GM18517 (cell line): Measurements from ENCODE around the gene LCN9.
"Not testable (repeated sequence)": the region's sequence is repeated elsewhere in the genome, so short reads cannot be mapped to it uniquely, and the experiment has no call there.

Experiments
- ATAC-seq: cut with Tn5 transposase; IDR thresholded peaks from one replicate; pipeline ENCODE4 v1.9.1; 2021; ENCODE audit warnings: mild to moderate bottlenecking, moderate library complexity; ENCODE audit not compliant: unreplicated experiment

The LCN9 gene

DNA sequence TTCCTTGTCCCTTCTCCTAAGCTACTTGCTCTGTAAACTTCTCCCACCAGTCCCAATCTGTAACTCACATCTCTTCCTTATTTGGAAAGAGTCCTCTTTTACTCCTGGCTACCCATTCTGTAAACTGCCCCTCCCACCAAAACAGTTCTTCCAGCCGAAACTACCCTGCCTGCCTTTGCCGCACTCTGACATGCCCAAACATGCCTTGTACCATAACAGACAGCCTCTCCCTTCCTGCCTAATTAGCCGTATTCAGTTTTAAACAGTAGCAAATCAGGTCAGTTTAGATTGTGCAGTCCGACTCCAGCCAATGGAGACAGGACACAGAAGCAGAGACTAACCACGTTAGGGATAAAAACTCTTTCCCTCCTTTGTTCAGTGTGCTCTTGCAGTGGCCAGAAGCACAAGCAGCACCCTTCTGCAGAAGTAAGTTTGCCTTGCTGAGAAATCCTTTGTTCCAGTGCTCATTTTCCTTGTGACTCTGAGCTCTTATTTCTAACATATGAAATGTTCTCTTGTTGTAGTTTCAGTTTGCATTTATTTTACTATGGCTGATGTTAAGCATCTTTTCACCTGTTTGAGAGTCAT is 18.4 kb upstream of the LCN9 start:
- ATAC-seq: no peak

DNA sequence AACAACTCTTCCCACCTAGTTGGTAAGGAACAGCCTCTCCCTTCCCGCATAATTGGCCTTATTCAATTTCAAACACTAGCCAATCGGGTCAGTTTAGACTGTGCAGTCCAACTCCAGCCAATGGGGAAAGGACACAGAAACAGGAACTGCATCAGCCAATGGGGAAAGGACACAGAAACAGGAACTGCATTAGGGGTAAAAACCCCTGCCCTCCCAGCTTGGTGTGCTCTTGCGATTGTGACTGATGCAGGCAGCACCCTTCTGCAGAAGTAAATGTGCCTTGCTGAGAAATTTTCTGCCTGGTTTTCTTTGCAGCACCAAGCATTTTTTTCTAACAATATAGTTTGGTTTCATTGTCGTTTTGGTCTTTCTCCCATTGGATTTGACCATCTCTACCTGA is 15.2 kb upstream of the LCN9 start:
- ATAC-seq: no peak

DNA sequence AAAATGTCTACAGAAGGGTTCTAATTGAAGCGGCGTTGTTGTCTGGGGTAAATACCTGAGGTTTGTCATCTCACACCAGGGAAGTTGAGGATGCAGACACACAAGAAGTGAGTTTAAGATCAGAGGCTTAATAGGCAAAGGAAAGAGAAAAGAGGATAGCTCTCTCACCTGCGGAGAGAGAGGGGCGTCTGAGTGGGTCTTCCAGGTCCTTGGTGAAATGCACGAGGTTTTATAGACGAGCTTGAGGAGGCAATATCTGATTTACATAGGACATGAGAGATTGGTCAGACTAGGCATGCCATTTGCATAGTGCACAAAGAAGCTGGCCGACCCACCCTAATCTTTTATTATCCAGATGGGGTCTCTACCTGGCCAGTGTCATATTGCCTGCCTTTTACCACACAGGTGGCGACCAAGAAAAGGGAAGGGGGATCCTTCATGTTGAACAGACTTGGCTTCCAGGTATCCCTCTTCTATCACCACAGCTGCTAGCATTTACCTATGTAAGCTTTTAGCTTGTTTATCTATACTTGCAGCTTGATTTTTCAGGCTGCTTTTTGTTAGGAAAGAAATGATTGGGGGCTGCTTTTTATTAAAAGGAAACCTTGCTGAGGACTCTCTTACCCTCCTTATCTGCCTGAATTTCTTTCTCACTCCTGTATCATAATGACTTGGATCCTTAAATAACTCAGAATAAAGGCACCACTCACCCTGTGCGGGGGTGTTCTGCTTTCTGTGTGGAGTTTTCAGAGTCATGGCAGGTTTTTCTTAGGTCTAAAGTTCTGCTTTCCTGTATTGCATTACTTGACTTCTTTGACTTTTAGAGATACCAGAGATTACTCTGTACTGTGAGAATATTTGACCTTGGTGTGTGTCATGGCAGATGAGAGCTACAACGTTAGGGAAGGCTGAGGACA is 14.4 kb upstream of the LCN9 start:
- no peak for ATAC-seq

DNA sequence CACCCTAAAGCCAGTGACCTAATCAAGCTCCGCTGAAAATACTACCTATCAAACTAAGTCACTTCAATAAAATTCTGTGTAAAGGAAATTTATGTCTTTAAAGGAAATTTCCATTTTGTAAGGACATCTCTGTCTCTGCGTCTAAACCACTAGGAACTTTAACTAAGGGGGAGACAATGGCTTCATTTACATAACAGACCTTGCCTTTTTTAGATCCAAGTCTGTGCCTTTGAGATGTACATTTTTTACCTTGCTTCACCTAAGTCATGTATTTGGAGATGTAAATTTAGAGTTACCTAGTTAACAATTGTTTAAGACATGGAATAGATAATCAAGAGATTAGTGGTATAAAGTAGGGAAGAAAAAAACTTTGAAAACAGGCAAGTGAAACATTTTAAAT is 13.6 kb upstream of the LCN9 start:
- ATAC-seq: no peak

DNA sequence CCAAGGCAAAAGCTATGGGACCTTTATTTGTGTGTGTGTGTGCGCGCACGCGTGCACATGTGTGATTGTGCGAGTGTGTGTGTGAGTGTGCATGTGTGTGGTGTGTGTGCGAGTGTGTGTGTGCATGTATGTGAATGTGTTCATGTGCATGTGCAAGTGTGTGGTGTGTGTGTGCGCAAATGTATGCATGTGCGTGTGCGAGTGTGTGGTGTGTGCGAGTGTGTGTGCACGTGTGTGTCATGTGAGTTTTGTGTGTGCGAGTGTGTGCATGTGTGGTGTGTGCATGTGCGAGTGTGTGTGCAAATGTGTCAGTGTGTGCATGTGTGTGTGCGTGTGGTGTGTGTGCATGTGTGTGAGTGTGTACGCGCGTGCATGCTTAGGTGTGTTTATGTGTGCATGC is 12.7 kb upstream of the LCN9 start:
- no peak for ATAC-seq

DNA sequence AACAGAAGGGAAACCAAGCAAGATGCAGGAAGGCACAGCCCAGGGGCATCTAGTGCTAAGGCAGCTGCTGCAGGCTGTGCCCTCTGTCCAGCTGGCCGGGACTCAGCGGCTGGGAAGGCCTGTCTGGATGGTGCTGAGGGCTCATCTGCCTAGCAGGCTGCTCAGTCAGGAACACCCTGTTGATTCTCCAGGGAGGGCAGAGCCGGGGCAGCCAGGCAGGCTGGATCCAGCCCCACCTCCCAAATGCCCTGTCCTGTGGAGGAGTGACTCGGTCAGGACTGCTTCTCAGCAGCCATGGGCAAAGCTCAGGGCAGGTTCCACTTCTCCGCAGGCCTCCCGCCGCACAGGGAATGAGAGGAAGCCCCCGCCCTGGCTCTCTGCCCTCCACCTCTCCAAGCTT is 7.8 kb upstream of the LCN9 start:
- no peak for ATAC-seq

DNA sequence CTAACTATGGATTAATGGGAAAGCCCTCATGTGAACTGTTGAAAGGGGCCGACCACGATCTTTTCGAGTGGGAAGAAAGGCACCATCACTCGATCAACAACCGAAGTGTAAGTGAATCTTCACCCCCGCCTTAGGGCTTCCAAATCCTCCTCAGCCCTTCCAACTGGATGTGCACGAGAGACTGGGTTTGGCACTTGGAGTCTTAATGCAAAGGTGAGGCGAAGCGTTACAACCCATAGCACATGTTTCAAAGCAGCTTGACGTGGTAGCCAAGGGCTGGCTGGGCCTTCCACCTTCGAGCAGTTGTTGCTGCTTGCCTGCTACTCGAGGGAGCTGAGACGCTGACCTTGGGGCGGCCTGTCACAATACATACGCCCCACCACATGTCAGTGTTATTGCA is 5.7 kb upstream of the LCN9 start:
- no peak for ATAC-seq

DNA sequence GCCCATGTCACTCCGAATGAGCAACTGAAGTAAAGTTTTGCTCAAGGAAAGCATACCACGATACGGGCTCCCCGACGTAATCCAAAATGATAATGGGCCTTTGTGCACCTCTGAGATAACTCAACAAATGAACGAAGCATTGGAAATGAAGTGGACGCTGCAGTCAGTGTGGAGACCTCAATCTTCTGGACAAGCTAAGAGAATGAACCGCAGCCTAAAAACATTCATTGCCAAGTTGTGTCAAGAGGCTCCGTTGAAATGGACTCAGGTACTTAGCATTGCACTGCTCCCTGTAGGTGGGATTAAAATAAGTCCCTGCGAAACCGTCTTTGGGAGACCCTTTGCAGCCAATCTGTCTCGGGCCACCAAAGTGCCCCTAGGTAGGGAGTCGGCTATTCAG is 3.9 kb upstream of the LCN9 start:
- no peak for ATAC-seq

DNA sequence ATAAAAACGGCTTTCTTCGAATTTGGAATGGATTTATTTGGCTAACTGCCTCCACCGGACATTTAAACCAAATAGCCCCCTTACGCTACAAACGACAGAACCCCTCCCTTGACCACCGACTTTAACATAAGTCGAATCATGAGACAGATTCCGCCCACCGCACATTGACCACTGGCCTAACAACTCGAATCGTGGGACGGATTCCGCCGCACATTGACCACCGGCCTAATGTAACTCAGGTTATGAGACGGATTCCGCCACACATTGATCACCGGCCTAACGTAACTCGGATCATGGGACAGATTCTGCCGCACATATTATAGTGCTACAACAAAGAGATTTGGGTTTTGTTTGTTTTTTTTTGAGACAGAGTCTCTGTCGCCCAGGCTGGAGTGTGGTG is 2.7 kb upstream of the LCN9 start:
- ATAC-seq: no peak

DNA sequence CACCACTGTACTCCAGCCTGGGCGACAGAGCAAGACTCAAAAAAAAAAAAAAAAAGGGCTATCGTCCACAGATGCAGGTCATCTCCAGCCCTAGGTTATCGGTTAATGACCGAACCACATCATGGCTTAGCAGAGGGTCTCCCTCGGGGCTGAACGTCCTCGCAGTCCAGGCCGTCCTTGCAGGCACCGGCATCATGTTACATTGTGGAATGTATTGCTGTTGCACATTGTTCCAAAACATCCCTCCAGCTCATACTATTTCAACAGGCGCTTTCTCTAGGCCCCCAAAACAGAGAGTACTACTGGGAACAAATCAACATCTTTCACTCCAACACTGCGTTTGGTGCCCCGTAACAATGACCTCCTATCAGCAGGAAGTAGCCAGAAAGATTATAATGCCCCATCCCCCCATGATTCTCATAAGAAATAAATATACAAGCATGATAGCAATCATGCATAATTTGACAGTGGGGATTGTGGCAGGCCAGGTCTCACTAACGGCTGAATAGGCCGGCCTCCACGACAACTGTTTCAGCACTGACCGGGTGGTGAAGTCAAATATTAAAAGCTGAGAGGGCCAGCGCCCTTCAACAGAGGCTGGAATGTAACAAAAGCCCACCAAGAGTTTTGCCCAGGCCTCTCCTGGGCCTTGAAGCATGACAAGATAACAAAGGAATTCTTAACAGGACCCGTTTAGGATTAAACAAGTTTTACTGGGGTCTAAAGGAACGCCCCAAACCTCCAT is 1.1 kb upstream of the LCN9 start:
- ATAC-seq: no peak

DNA sequence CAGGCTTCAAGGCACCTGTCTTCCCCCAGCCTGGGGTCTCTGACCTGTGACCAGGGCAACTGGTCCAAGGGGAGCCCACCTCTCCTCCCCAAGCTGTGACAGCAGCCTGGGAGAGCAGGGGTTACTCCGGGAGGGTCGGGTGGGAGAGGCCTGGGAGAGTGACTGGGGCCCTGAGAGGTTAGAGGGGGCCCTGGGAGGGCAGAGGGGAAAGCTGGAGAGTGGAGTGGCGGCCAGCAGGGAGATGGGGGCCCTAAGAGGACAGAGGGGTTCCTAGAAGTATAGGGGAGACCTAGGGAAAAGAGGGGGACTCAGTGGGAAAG is 302 bp downstream of the LCN9 start:
- ATAC-seq: no peak

DNA sequence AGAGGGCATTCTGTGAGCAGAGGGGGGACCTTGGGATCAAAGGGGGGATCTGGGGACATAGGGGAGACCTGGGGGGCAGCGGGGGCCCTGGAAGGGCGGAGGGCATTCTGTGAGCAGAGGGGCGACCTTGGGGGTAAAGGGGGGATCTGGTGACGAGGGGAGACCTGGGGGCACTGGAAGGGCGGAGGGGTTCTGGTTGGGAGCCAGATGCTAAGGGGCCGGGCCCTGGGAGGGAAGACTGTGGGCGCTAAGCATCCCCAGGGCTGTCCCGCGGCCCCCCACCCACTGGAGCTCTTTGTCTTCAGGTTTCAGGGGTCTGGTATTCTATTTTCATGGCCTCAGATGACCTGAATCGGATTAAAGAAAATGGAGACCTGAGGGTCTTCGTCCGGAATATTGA is 748 bp downstream of the LCN9 start:
- ATAC-seq: no peak

DNA sequence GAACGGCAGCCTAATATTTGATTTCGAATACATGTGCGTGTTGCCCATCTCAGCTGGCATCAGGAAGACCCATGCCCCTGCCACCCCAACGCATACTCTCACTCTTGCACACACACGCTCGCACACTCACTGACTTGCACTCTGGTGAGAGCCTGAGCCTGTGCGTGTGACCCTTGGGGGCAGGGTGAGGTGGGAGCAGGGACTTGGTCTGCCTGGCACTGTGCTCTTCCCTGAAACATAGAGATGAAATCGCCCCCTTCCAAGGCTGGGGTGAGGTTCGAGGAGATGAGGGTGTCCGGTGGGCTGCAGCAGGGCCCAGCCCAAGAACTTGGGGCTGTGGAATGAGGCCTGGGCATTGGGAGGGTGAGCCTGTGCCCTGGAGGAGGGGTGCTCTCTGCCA is 1.2 kb downstream of the LCN9 start:
- no peak for ATAC-seq

DNA sequence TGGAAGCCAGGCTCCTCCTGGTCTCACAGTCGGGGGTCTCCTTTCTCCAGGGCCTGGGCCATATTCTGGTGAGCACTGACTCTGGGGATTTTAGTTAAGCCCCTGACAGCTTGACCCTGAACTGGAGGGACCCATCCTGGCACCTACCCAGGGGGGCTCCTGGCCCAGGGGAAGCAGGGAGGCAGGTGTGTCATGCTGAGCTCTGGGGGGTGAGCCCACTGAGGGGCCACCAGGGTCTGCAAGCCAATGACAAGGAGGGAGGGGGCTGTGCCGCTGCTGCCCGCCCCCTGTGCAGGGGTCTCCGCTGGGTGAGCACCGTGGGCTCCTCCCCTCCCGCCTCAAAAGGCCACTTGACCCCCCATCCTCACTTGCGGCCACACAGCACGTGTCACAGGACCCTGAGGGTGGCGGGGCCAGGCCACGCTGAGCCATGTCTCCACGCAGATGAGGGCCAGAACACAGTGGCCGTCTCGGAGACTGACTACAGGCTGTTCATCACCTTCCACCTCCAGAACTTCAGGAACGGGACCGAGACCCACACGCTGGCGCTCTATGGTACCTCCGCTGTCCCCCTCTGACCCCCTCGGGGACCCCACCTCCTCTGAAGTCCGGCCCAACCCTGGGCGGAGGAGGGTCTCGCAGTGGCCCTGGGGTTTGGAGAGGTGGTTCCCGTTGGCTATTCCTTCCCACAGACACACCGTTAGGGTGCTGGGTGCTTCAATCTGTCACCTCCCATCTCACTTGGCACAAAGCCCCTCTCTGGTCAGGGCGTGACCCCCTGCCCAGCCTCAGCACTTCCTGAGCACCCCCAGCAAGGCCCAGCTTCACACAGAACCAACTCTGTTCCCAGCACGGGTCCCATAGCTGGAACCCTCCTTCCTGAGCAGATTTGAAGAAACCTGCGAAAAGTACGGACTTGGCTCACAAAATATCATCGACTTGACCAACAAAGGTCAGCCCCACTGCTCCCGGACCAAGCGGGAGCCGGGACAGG is 2.0 kb downstream of the LCN9 start:
- no peak for ATAC-seq

DNA sequence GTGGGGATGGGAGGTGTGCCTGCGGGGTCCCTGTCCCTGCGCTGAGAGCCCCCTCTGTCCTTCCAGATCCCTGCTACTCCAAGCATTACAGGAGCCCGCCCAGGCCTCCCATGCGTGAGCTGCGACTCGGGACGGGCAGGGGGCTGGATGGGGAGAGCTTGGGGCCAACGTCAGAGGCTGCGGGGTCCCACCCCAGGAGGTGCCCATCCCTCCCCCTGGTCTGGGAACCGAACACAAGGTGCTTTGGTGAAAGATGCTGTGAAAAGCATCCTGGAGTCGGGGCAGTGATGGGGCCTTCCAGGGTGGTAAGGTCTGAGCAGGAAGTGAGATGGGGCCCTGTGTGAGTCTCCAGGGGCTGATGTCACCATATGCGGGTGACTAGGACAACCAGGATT is 2.7 kb downstream of the LCN9 start:
- ATAC-seq: no peak

DNA sequence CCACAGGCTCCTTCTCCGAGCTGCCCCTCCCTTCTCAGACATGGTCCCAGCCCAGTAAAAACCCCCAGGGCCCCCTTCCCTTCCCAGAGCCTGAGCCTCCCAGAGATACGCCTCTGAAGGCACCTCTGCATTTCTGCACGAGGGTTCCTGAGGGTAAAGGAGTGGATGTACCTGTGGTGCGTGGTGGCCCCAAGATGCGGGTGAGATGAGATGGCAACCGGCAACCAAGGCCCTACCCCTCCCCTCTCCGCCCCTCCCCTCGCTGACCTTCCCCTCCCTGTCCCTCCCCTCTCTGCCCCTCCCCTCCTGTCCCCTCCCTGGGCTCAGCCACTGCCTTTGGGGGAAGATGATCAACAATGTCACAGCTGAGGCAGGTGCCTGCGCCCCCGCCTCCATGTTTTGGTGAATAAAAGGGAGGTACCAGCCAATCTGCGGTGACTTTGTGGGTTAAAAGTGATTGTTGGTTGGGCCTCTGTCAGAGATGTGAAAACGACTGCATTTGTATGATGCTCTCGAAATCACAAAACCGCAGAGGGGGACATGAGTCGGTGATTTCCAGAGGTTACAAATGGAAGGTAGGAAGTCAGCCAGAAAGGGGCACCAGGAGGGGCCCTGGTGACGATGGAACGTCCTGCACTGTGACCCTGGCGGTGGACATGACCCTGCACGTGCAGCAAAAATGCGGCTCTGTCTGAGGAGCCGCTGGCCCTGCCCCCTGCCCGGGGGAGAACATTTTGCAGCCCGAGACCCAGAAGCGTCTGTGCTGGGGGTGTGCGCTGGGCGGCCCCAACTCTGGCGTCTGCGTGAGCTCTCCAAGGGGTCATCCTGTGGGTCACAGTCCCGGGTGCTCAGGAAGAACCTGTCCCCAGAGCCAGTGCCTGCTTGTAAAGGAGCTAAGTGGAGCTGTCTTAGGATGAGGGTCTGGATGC is 3.7 kb downstream of the LCN9 start:
- ATAC-seq: no peak

DNA sequence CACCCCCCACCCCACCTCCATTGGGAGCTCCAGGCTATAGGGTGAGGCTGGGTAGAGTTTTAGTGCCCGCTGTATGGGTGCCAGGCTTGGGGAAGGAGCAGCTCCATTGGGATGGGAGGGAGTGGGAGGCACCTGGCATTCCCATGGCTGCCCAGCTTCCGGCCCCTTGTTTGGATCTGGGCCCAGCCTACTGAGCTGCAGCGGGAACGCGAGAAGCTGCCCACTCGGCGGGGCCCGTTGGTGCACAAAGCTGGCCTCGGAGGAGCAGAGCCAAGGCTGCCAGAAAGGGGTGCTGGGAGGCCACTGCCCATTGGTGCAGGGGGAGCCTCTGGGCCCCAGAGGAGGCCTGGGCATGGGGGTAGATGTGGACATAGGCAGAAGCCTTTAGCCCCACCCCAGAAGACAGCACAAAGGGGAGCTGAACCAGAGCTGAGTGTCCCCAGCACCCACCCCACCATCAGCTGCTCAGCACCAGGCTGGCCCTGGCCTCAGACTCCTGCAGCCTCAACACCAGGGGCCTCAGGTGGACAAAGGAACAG is 4.4 kb downstream of the LCN9 start:
- ATAC-seq: no peak

DNA sequence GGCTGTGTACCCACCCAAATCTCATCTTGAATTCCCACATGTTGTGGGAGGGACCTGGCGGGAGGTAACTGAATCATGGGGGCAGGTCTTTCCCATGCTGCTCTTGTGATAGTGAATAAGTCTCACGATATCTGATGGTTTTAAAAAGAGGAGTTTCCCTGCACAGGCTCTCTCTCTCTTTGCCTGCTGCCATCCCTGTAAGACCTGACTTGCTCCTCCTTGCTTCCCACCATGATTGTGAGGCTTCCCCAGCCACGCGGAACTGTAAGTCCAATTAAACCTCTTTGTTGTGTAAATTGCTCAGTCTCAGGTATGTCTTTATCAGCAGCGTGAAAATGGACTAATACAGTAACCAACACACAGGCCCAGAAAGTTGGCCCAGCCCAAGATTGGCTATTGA is 5.9 kb downstream of the LCN9 start:
- not testable (repeated sequence) for ATAC-seq

DNA sequence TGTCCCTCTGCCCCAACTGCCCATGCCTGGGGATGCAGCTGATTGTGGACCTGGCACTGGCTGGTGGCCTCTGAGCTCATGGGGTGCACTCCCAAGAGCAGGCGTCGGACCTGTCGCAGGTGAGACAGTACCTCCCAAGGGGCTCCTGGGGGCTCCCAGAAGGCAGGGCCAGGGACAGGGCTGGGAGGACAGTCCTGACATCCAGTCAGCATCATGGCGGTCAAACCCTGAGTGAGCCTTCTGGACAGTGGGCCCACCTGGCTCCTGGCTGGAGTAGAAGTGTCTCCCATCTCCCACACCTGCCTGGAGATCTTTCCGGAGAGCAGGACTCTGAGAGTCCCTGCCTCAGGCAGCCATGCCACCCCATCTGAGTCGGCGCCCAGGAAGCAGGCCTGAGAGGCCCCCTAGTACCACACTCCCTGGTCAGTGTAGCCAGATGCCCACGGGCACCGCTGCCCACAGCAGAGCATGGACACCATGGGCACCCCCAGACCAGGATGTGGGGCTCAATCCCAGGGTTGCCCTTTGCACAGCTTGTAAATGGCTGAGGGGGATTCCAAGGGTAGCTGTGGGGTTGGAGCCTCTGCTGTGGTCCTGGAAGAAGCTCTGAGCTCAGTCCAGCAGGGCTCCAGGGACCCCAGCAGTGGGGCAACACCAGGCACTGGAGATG is 6.6 kb downstream of the LCN9 start:
- ATAC-seq: no peak
